ENCODE results near the gene SERP2.

Gene SERP2

DNA sequence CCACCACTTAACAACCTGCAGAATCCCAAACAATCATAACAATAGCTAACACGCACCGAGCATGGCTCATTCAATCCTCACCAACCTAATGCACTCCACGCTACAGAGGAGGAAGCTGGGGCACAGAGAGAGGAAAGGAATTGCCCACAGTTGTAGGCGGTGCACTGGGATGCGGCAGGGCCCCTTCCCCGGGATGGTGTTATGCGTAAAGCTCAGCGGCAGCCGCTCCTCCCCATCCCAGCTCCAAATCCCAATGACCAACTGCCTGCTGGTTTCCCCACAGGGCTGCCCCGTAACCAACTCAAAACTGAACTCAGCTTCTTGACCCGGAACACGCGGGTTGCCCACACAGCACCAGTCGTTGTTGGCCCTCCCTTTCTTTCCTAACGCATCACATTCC lies 42.2 kb downstream of the SERP2 start:
- DNase-seq = no peak

DNA sequence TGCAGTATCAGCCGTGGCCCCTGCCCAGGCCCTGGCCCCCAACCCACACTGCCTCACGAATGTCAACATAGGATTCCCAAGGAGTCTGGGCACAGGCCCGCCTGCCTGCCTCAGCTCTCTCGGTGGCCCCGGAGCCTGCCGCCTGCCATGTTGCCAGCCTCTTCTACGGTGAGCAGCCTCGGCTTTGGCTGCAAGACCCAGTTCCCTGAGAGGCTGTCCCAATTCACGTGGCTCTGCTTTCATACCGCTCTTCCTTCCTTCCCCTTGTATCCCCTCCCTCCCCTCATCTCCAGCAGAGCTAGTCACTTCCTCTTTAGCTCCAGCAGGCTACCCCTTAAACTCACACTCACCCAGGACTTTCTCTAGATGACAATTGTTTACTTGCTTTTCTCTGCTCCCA lies 42.7 kb downstream of the SERP2 start:
- no peak for DNase-seq

DNA sequence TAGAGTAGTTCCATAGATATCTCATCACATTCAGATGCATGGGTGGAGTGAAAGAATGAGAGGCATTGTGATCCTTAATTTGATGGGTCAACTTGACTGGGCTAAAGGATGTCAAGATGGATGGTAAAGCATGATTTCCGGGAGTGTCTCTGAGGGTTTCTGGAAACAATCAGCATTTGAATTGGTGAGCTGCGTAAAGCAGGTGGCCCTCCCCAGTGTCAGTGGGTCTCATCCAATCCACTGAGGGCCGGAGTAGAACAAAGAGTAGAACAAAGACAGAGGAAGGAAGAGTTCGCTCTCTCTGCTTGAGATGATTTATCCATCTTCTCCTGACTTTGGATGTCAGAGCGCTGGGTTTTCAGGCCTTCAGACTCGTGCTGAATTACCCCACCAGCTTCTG lies 43.1 kb downstream of the SERP2 start:
- no peak for DNase-seq

DNA sequence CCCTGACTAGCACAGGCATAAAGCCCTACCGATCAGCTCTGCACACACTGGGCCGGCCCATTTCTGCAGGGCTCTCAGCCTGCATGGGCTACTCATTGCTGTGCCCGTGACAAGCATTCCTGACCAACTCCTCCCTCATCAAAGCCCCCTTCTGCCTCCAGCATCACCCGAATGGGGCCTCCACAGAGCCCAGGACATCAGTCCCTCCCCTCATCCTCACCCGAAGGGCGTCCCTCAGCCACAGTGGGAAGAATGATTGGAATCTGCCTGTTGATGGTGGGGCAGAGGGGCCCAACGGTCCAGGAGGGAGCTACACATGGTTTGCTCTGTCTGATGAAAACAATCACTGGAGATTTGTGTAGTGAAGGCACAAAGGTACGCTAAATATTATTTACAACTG lies 43.8 kb downstream of the SERP2 start:
- DNase-seq = no peak

DNA sequence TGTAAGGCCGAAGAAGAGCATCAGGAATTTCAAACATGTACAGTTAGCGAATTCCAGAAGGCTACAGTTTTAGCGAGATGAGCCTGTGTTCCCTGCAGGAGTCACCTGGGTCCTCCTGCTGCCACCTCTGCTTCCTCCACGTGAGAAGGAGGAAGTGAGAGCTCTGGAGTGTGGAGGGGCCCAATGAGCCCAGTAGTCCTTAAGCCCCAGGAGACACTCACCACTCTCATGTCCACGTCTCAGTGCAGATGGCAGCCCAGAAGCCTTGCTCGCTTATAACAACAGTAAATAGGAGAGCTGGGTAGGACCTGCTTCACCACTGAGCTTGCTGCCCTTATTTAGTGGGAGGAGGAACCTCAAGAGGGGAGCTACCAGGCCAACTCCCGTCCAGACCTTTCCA lies 44.3 kb downstream of the SERP2 start:
- DNase-seq = no peak

DNA sequence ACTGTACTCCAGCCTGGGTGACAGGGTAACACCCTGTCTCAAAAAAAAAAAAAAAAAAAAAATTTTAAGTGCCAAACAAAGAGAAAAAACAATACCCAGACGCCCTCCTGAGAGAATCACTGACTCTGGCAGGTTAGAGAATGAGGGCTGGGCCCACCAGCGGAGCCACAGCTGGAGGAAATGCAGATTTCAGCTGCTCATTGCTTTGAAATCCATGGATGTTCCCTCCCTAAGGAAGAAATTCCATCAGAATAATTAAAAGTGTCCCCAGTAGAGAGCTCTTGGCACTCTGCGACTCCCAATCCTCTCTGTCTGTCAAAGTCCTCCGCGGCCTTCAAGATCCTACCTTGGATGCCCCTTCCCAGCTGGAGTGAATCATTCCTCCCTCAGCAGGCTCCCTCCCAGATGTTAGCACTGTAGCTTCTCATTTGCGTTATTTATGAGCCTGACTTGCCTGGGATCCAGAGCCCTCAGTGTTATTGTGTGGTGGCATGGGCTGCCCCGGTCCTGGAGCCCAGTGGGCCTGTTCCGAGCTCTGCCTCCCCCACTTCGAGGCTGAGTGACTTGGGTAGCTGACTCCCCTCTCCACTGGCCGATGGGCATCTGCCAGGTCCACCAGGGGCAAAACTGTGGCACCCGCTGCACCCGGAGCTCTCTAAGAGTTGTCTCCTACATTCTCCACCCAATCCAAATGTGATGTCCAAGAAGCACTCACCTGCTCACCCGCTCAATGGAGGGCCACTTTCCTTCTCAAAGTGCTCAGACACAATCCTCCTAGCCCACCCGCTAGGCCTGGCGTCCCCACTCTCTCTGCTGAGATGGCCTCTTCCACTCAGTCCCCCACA lies 47.0 kb downstream of the SERP2 start:
- DNase-seq = no peak

DNA sequence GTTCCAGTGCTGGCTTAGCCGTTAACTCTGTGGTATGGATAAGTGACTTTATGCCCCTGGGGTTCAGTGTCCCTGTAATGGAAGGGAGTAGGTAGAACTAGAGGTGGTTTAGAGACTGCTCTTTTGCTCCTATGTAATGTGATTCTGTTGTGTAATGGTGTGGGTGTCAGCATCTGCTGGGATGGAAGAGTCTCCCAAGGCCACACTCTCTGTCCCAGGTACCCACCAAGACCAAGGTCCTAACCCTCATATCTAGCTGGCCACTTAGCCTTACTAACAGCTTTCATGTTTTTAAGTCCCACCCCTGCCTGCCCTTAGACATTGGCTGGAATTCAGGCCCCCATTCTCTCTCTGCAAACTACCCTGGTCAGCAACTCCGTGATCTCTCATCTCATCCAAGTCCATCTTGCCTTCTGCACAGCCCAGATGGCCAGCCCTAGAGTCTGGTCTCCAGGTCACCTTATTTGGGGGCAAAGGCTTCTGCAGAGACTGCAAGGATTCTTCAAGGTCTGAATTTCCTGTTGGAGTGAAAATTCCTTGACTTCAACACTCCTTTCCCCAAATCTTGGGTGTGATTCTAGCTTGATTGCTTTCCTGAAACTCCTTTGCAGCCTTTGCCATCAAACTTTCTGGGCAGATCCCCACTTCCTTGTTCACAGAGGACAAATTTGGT lies 48.4 kb downstream of the SERP2 start:
- no peak for DNase-seq

DNA sequence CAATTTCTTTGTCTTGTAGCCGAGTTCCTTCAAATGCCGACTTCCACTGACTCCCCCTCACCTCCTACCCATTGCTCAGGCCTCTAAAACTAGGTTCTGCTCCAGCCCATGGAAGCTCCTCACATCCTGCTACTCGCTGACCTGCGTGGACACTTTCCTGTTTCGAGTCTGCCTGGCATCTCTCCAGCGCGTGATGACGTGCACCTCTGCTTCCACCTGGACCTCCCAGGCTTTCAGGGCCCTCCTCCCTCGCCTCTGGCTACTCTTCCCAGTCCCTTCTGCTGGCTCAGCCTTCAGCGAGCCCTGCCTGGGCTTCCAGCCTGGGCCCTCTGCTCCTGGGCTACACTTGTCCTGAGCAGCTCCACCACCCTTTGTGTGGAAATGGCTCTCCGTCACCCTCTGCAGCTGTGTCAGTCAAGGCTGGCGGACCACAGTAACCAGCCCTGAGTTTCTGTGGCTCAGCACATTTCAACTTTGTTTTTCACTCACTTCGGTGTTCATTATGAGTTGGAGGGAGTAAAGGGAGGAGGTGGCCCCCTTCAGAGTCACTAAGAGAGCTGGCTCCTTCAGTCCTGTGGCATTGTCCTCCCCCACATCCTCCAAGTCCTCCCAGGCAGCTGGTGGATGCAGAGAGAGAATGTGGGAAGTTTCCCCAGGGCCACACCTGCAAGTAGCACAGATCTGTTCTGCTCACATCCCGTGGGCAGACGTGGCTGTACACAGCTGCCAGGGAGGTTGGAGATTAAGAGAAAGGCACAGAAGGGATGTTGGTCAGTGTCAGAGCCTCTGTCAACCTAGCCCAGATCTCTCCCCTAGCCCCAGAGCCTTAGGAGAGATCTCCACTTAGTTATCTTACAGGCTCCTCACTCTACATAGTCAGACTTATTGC lies 49.4 kb downstream of the SERP2 start:
- no peak for DNase-seq

DNA sequence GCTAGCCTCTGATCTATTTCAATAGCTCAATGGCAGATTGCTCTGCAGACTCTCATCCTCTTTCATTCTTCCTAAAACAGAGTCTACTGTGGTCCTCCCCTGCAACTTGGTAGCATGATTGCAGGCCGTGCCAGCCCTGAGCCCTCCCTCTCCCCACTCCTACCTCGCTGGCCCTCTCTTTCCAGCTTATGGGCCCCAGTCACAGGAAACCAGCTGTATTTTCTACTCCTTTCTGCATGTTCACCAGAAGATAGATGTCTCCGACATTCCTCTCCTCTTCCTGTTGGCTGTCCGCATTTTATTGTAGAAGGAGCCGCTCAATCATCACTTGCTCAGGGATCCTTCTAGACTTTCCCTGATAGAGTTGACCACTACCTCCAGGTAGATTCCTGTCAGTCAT lies 50.2 kb downstream of the SERP2 start:
- no peak for DNase-seq

DNA sequence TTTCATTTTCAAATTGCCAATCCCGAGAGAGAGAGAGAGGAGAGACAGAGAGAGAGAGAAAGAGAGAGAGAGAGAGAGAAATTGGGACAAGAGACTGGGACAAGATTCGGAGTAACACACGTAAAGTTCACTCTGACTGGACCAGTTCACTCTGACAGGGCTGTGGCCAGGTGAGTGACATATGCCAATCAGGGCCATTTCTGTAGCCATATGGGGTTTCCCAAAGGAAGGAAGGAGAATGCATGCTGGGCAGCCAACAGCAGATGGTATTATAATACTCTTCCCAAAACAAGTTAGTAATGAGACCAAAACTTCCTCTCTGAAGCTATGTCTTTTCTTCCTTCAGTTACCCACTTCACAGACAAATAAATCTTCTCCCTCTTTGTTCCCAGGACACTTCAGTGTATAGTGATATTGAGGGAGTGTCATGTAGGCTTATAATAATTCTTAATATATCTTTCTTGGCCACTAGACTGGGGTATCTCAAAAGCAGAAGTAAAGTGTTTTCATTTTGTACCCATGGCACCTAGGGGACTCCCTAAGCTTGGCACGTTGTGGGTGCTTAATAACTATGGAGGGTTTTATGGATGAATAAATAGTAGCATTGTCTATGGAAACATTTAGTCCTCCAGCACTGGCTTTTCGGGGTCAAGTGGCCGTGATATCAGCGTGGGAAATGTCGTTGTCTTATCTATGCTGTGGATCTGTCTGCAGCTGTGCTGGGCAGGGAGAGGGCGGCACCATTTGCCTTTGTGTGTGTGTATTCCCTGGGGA lies 51.6 kb downstream of the SERP2 start:
- no peak for DNase-seq

DNA sequence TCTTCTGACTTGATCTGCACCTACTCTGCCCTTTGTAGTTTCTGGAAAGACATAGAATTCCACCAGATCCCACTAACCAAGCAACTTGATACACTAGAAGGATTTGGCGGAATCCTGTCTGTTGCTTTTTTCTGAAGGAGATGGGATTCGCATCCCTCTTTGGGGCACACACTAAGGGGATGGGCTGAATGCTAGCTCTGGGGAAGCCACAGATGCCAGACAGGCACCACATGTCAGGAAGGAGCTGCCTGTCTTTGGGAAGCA lies 52.1 kb downstream of the SERP2 start:
- DNase-seq = no peak

DNA sequence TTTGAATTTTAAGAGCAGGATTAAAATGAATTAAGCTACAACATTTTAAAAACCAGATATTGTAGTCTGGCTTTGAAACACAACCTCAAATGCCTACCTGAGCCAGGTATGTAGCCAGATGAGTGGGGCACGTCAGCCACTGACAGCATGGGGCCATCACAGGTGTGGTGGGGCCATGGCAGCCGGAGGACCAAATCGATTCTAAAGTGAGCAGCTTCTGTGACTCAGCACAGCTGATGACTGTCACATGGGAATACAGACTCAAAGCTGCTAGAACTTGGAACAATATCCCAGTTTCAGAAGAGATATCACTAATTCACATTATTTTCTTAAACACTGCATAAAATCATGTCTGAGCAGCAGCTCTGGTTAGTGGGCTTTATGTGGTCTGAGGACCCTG lies 52.8 kb downstream of the SERP2 start:
- DNase-seq = no peak

DNA sequence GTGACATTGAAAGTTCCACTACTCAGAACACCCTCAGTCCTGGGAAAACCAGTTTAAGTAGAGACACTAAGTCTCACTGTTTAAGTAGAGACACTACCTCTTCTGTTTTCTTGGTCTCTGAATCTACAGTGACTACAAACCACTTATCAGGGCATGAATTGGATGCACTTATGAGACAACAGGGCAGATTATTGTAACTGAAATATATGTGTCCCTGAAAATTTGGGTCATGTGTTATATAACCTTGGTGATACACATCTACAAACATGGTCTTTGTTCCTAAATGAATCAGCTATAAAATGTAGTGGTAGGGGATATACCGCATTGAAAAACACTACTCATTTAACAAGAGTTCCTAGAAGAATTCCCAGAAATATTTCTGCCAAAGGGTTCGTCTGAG lies 55.7 kb downstream of the SERP2 start:
- DNase-seq = no peak

DNA sequence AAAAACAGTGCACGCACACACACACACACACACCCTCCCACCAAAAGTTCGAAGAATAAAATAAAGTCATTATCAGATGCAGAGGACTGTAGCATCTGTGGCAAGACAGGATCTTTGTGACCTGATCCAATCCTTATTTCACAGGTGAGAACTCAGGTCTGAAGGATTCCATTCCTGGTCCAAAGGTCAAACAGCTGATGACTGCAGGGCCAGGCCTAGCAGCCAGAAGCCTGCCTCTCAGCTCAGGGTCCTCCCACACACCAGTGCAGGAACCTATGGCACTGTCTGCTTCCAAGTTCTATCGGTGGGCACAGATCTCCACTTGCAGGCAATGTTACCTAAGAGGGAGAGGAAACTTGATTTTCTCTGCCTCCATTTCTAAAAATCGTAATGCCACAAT lies 57.5 kb downstream of the SERP2 start:
- DNase-seq = no peak

DNA sequence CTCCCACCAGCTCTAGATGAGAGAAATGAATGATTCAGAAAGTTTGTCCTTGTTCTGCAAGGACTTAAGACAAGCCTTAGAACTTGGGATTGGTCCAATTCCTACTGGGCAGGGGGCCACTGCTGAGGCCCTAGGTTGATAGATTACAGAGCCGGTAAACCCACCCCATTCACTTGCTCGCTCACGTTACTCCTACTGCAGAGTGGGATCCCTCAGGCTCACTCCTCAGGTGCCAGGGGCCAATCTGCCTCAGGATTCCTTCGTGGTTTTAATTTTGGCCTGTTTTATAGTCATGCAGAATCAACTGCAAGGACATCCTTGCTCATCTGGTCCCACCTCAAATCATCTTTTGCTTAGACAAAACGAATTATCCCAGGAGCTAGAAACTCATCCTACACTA lies 59.0 kb downstream of the SERP2 start:
- no peak for DNase-seq

DNA sequence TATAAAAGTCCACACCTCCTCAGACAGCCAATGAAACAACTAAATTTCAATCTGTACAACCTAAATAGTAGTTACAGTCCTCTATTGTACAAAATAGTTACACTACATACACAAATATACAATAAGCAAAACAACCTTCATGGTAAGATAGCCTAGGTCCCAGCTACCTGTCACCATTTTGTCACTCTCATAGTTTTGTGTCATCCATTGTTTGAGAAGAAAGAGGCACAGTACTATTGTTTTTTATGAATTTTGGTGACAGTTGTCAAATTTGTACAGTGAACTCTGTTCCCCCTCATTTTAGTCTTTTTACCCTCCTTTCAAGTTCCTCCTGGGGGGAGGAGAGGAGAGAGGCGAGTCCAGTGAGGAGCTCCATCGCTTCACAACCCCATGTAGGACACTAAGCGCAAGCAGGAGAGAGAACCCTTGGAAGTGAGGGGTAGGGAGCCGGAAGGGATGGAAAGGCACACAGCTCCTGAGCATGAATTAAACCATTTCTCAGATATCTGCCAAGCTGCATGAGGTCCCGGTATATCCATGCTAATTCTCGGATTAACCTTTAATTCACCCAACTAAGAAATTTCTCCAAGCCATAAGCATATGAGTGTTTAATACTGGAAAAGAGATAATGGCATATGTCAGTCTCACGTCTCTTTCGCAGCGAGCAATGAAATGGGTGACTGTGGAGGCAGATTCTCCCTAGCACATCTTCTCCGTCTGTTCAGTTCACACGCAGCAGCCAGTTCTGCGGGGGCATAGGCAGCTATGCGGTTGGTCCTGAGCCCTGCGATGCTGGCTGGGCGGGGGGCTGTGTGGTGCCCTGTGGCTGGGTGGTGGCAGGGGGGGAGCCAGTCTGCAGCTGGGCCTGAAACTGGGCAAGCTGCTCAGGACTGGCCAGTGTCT lies 60.5 kb downstream of the SERP2 start:
- DNase-seq = no peak

DNA sequence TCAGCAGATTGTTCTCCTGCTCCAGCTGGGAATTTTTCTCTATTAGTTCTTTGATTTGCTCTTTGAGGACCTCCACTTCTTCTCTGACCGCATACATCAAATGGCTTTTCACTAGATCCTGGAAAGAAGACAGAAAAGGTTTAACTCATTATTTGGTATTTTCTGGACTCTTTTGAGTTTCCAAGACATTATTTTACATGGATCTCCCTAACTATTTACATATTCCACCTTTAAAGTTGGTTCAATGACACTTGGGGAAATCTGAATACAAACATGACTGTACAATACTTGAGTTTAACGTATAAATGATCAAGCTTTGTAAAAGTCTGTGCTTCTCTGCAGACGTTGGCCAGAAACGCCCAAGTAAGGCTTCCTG lies 61.1 kb downstream of the SERP2 start:
- no peak for DNase-seq

DNA sequence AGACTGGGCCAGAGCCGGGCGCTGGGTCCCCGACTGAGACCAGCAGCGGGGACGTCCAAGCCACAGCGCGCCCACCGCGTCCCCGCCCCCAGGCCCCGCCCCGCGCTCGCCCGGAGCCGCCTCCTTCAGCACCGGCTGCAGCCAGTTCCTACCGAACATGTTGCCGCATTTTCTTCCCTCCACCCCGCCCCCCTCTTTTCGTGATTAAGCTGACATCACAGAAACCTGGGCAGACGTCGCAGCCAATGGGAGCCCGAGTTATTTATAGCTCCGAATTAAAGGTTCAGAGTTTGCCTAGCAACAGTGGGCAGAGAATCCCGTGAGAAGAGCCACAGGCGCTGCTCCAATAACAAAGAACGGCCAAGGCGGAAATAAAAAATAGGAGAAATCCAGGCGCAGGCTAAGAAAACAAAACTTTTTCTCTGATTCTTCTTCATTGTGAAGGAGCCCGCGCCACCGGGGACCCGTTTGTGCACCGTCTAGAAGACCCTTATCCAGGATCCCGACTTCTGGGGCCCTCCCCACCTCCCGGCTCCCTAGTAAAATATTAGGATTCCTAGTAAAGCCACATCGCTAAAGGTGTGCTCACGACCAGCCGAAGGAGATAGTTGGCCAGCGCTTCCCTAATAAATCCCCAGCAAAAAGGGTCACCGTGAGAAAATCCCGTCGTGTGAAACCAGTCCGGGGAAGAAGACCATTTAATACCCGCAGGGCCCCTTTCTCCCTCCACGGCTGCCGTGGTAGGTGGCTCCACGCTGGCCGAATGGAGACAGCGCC lies 61.7 kb downstream of the SERP2 start:
- peak; percentile 90 for DNase-seq

DNA sequence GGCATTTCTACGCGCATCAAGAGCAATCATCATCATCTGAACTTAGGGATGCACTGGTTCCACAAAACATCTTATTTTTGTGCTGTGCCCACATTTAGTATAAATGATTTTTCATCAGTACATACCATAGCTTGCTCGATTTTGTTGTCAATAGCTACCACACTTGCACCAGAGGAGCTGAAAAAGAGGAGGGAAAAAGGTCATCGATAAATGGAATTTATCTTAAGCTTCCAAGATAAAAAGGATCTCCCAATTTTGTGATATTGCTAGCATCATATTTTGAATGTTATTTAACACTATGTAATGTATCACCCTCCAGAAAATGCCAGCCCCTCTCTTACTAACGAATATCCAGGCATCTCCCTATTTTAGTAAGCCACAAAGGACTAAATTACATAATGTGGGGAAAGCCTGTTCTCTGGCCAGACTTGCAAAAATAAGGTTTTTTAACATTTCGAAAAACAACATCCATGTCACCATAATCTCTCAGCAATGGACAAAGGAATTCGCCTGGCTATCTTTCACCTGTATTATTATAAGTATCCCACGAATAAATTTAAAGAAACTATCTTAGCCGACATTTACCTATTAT lies 62.4 kb downstream of the SERP2 start:
- DNase-seq = no peak

DNA sequence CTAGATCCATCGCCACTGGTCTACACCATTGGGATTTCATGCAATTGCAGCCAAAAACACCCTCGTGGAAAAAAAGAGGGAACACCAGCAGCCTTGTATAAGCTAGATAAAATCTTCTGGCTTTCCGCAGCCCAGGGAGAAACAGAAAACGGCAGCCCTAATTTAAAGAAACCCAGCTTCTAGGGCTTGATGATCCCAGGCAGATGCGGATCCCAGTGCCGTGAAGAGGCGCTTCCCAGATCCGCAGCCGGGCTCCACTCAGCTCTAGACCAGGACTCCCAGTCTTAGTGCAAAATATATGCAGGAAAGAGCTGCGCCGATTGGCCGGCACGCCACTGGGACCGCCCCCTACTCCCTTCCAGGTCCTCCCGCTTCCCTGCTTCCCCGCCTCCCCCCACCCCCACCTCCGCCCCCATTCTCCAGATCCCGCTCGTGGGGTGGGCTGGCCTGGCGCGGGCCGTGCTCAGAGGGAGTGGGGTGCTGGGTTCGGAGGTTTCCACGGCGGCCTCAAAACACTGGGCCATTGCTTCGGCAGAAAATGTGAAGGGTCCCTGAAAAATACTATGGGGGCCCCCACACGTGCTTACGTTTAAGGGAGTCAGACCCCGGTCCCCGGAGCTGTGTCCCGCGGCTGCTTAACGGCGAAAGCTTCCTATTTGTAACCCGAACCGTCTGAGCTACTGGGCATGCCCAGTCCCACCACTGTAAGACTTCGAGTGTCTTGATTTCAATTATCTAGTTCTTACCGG lies 63.1 kb downstream of the SERP2 start:
- DNase-seq = peak; percentile 41
